Retinal pigment epithelial cell (primary cell): ENCODE data around the gene CUX1.

Experiments used
- DNase-seq: peaks from one replicate; pipeline ENCODE4 v3.0.0-alpha.2; 2010; ENCODE audit warnings: low read depth
- H3K4me3 ChIP-seq: 2 replicates; pipeline ENCODE4 v1.5.1; 2011; ENCODE audit warnings: mild to moderate bottlenecking, low read length, control low read depth, moderate library complexity
- CTCF ChIP-seq: conservative IDR thresholded peaks from 2 replicates; pipeline ENCODE4 v1.5.1; 2011; ENCODE audit warnings: low read depth, low read length, control low read depth, inconsistent platforms

CUX1 gene

GRCh38 chr7:101779267-101779666 is 38.2 kb upstream of the CUX1 start:
- TF ChIP-seq CTCF, result no peak
- peak; percentile 6 for DNase-seq
- no peak overlapping the region for H3K4me3 ChIP-seq

- DNase-seq, result no peak
- no peak for TF ChIP-seq CTCF
- H3K4me3 ChIP-seq, result no peak overlapping the region
These were observed 37.1 kb upstream of the CUX1 start for GRCh38 chr7:101780281-101780680.

GRCh38 chr7:101781439-101781838 is 36.0 kb upstream of the CUX1 start:
- no peak for DNase-seq
- no peak for TF ChIP-seq CTCF
- H3K4me3 ChIP-seq, result no peak overlapping the region

GRCh38 chr7:101782476-101782875 is 35.0 kb upstream of the CUX1 start:
- H3K4me3 ChIP-seq, result no peak overlapping the region
- no peak for DNase-seq
- TF ChIP-seq CTCF, result no peak

- no peak for DNase-seq
- TF ChIP-seq CTCF, result no peak
- no peak overlapping the region for H3K4me3 ChIP-seq
These were observed 34.5 kb upstream of the CUX1 start for GRCh38 chr7:101782896-101783295.

- no peak overlapping the region for H3K4me3 ChIP-seq
- no peak for TF ChIP-seq CTCF
- no peak for DNase-seq
These were observed 33.8 kb upstream of the CUX1 start for GRCh38 chr7:101783381-101784181.

GRCh38 chr7:101784292-101785127 is 32.9 kb upstream of the CUX1 start:
- no peak for DNase-seq
- no peak overlapping the region for H3K4me3 ChIP-seq
- TF ChIP-seq CTCF, result no peak
